Stomach smooth muscle (tissue), 2 donors: ENCODE data around the gene APH1B.

Experiments used
- H3K27ac ChIP-seq: one replicate; pipeline ENCODE4 v1.7.0; 2013; ENCODE audit warnings: mild to moderate bottlenecking, low read length, inconsistent platforms
- H3K27me3 ChIP-seq, 2 donors: one replicate each; pipeline ENCODE4 v1.7.0; 2013; ENCODE audit warnings: low read length in 2 of 2; ENCODE audit not compliant: insufficient read depth in 2 of 2, control insufficient read depth in 1 of 2
- H3K36me3 ChIP-seq, 2 donors: one replicate each; pipeline ENCODE4 v1.7.0; 2013; ENCODE audit warnings: low read length in 2 of 2; ENCODE audit not compliant: control insufficient read depth in 2 of 2, insufficient read depth in 2 of 2
- H3K4me1 ChIP-seq: one replicate; pipeline ENCODE4 v1.7.0; 2013; ENCODE audit warnings: low read length; ENCODE audit not compliant: control insufficient read depth, insufficient read depth
- H3K4me3 ChIP-seq, 2 donors: one replicate each; pipeline ENCODE4 v1.7.0; 2013; ENCODE audit warnings: low read length in 2 of 2
- H3K9ac ChIP-seq, 2 donors: one replicate each; pipeline ENCODE4 v1.7.0; 2013; ENCODE audit warnings: low read length in 2 of 2, mild to moderate bottlenecking in 1 of 2
- H3K9me3 ChIP-seq, 2 donors: one replicate each; pipeline ENCODE4 v1.7.0; 2013; ENCODE audit warnings: low read length in 2 of 2; ENCODE audit not compliant: control insufficient read depth in 2 of 2
- donor health status: healthy.
- donor health status: Pancreatic carcinoma.

The APH1B gene

DNA sequence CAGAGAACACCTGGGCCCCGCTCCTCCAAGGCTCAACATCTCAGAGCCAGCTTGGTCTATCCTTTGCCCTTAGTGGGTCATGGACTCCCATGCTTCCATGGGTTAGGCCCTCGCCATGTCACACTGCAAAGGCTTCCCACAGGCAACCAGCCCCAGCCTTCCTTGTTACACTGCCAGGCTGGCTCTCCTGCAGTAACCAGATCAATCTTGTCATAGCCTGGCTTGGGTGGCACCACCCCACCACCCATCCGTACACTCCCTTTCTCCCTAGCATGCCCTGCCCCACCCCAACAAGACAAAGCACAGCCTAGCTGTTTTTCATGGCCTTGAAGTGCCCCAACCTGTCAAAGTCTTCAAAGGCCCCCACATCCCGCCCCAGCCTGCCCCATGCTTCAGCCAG, 73.8 kb downstream of the APH1B start:
- Histone ChIP-seq H3K4me3 (no peak overlapping the region), H3K27me3 (no peaks in the 10 kb centered on the region), H3K27ac (no peak overlapping the region), H3K9me3 (no peaks in the 10 kb centered on the region), H3K4me1 (peaks cover 12% of the 10 kb centered on the region), H3K36me3 (no peaks in the 10 kb centered on the region), H3K9ac (no peak overlapping the region)

DNA sequence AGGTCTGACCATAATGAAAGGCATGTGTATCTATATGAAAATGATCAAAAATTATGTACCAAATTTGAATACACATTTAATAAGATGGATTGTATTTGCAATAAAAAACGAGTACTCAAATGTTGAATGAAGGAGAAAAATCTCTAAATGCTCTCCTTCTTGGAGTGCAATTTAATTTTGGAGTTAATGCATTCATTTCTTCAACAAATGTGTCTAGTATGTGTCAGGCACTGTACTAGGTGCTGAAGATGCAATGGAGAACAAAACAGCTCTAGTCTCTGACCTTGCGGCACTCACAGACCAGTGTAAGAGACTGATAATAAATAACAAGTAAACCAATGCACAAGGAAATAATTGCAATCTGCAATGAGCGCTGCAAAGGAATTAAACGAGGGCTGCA, 75.4 kb downstream of the APH1B start:
- no peaks in the 10 kb centered on the region for H3K9me3 ChIP-seq
- no peaks in the 10 kb centered on the region for H3K27me3 ChIP-seq
- no peaks in the 10 kb centered on the region for H3K36me3 ChIP-seq
- no peak overlapping the region for H3K4me3 ChIP-seq
- no peak overlapping the region for H3K27ac ChIP-seq
- H3K4me1 ChIP-seq: peaks cover 12% of the 10 kb centered on the region
- no peak overlapping the region for H3K9ac ChIP-seq

- Histone ChIP-seq H3K27me3 (no peaks in the 10 kb centered on the region), H3K27ac (no peak overlapping the region), H3K9me3 (no peaks in the 10 kb centered on the region), H3K4me1 (peaks cover 8% of the 10 kb centered on the region), H3K36me3 (no peaks in the 10 kb centered on the region), H3K4me3 (no peak overlapping the region), H3K9ac (no peak overlapping the region)
Measured at GRCh38 chr15:63353261-63353660, 75.9 kb downstream of the APH1B start.

DNA sequence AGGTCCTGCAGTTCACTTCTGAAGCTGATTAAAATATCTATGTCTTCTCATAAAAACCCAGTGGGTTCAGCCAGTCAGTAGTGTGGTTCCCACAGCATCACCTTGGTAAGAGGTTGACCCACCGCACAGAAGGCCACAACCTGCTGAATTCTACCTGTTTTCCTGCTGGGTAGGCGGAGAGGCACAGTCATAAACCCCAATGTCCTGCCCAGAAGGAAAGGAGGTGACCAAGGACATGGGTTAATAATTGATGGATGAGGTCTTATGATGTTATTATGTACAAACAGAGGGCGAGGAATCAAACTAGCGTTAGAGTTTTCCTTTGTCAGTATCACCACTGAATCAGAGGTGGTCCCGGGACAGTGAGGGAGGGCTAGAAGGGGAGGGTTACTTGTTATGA, 76.5 kb downstream of the APH1B start:
- Histone ChIP-seq H3K27ac (no peak overlapping the region), H3K9me3 (no peaks in the 10 kb centered on the region), H3K4me1 (peaks cover 5% of the 10 kb centered on the region)

DNA sequence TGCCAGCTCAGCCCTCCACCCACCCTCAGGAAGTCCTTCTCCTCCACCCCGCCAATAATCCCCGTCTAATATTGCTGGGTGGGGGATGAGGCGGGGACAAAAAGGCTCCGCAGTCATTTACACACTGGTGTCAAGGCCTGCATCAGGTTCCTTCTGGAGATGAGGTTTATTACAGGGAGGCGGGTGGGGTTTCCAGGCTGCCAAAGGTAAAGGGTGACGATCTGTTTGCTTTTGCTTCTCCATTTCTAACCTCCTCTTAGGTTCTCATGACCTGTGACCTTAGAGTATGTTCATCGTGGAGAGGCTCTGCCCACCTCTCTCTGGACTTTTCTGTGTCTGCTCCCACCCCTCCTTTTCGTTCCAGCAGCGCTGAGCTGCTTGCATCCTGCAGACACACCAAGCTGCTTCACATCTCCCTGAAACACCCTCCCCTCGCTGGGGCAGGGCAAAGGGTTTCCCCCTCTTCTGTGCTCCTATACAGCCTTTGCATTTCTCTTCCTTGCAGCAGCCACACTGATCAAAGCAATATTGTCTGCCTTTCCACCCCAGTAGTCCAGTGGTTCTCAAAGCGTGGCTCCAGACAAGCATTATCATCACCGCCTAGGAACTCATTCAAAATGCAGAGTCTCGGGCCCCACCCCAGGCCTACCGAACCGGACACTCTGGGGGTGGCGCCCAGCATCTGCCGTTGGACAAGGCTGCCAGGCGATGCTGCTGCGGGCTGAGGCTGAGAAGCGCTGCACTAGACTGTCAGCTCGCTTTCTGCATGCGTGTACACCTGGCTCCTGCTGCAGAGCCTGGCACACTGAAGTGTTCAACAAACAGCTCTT, 77.6 kb downstream of the APH1B start:
- no peaks in the 10 kb centered on the region for H3K9me3 ChIP-seq
- no peak overlapping the region for H3K9ac ChIP-seq
- H3K27me3 ChIP-seq: no peaks in the 10 kb centered on the region
- no peak overlapping the region for H3K4me3 ChIP-seq
- H3K27ac ChIP-seq: no peak overlapping the region
- H3K4me1 ChIP-seq: peaks cover 3% of the 10 kb centered on the region
- no peaks in the 10 kb centered on the region for H3K36me3 ChIP-seq

More for the DNA sequence above, 76.5 kb downstream of the APH1B start:
- H3K27me3 ChIP-seq: no peaks in the 10 kb centered on the region
- H3K4me3 ChIP-seq: no peak overlapping the region
- no peaks in the 10 kb centered on the region for H3K36me3 ChIP-seq
- H3K9ac ChIP-seq: no peak overlapping the region

GRCh38 chr15:63357061-63357460, 79.7 kb downstream of the APH1B start:
- H3K4me1 ChIP-seq: peaks cover under 1% of the 10 kb centered on the region
- H3K9ac ChIP-seq: no peak overlapping the region
- no peaks in the 10 kb centered on the region for H3K9me3 ChIP-seq
- H3K27ac ChIP-seq: no peak overlapping the region
- H3K27me3 ChIP-seq: no peaks in the 10 kb centered on the region
- H3K4me3 ChIP-seq: no peak overlapping the region
- no peaks in the 10 kb centered on the region for H3K36me3 ChIP-seq

- Histone ChIP-seq H3K27ac (no peak overlapping the region), H3K4me1 (peaks cover 4% of the 10 kb centered on the region), H3K9me3 (no peaks in the 10 kb centered on the region), H3K27me3 (no peaks in the 10 kb centered on the region), H3K36me3 (no peaks in the 10 kb centered on the region), H3K9ac (no peak overlapping the region), H3K4me3 (no peak overlapping the region)
Measured at GRCh38 chr15:63357731-63358130, 80.3 kb downstream of the APH1B start.

- H3K9ac ChIP-seq: no peak overlapping the region
- no peak overlapping the region for H3K27ac ChIP-seq
- H3K36me3 ChIP-seq: no peaks in the 10 kb centered on the region
- no peaks in the 10 kb centered on the region for H3K9me3 ChIP-seq
- no peak overlapping the region for H3K4me3 ChIP-seq
- H3K4me1 ChIP-seq: peaks cover 4% of the 10 kb centered on the region
- no peaks in the 10 kb centered on the region for H3K27me3 ChIP-seq
Measured at GRCh38 chr15:63358241-63359029, 81.0 kb downstream of the APH1B start.
